Measurements from ENCODE around the gene ERBB3.

ERBB3 gene

DNA sequence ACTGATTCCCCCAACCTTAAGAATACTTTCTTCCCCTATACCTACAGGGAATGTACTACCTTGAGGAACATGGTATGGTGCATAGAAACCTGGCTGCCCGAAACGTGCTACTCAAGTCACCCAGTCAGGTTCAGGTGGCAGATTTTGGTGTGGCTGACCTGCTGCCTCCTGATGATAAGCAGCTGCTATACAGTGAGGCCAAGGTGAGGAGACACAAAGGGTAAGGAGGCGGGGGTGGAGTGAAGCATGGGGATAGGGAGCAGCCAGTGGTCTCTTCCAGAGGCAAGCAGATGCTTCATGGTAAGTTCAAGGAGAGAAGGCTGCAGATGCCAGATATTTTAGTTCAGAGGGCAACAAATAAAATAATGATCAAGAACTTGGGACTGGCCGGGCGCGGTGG lies 17.8 kb downstream of the ERBB3 start:
- H3K4me1 Mint-ChIP-seq = no peaks in the 10 kb centered on the region
- H3K4me3 Mint-ChIP-seq = no peak overlapping the region
- ATAC-seq = no peak
- no peaks in the 10 kb centered on the region for H3K36me3 Mint-ChIP-seq
- no peaks in the 10 kb centered on the region for H3K9me3 Mint-ChIP-seq
- H3K27me3 Mint-ChIP-seq = peaks cover 21% of the 10 kb centered on the region
- H3K27ac Mint-ChIP-seq = no peak overlapping the region

DNA sequence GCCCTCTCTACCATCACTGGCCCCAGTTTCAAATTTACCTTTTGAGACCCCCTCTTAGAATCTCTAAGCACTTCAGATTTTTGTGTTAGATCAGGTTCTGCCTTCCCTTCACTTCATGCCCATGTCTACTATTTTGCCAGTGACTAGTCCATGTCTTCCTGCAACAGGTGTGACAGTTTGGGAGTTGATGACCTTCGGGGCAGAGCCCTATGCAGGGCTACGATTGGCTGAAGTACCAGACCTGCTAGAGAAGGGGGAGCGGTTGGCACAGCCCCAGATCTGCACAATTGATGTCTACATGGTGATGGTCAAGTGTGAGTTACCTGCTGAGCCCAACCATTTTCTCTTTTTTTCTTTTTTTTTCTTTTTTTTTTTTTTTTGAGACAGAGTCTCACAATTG lies 18.6 kb downstream of the ERBB3 start:
- Mint-ChIP-seq H3K9me3 (no peaks in the 10 kb centered on the region), H3K4me1 (peaks cover under 1% of the 10 kb centered on the region), H3K36me3 (no peaks in the 10 kb centered on the region), H3K27me3 (peaks cover 12% of the 10 kb centered on the region), H3K4me3 (no peak overlapping the region), H3K27ac (no peak overlapping the region)
- ATAC-seq = no peak

DNA sequence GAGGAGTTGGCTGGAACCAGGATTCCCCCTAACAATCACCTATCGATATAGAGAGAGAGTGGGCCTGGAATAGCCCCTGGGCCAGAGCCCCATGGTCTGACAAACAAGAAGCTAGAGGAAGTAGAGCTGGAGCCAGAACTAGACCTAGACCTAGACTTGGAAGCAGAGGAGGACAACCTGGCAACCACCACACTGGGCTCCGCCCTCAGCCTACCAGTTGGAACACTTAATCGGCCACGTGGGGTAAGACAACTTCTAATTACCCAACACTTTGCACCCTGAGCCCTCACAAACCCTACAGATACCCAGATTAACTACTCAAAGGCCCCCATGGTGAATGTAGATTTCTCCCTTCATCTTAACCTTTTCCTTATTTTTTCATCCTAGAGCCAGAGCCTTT lies 19.8 kb downstream of the ERBB3 start:
- Mint-ChIP-seq H3K27ac (no peak overlapping the region), H3K36me3 (no peaks in the 10 kb centered on the region), H3K4me3 (no peak overlapping the region), H3K9me3 (no peaks in the 10 kb centered on the region), H3K27me3 (peaks cover under 1% of the 10 kb centered on the region), H3K4me1 (peaks cover 10% of the 10 kb centered on the region)
- ATAC-seq = no peak

DNA sequence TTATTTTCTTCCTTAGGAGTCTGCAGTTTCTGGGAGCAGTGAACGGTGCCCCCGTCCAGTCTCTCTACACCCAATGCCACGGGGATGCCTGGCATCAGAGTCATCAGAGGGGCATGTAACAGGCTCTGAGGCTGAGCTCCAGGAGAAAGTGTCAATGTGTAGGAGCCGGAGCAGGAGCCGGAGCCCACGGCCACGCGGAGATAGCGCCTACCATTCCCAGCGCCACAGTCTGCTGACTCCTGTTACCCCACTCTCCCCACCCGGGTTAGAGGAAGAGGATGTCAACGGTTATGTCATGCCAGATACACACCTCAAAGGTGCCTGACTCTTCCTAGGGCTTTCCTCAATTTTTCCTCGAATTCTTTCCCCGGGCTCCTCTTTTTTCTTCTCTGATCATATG lies 21.1 kb downstream of the ERBB3 start:
- Mint-ChIP-seq H3K27me3 (no peaks in the 10 kb centered on the region), H3K27ac (no peak overlapping the region), H3K36me3 (peaks cover 5% of the 10 kb centered on the region), H3K4me1 (peaks cover 20% of the 10 kb centered on the region), H3K4me3 (no peak overlapping the region), H3K9me3 (no peaks in the 10 kb centered on the region)
- ATAC-seq = no peak

DNA sequence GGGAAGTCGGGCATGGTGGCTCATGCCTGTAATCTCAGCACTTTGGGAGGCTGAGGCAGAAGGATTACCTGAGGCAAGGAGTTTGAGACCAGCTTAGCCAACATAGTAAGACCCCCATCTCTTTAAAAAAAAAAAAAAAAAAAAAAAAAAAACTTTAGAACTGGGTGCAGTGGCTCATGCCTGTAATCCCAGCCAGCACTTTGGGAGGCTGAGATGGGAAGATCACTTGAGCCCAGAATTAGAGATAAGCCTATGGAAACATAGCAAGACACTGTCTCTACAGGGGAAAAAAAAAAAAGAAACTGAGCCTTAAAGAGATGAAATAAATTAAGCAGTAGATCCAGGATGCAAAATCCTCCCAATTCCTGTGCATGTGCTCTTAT lies 22.7 kb downstream of the ERBB3 start:
- no peak for ATAC-seq
- Mint-ChIP-seq H3K4me3 (no peak overlapping the region), H3K27me3 (no peaks in the 10 kb centered on the region), H3K4me1 (peaks cover 31% of the 10 kb centered on the region), H3K9me3 (no peaks in the 10 kb centered on the region), H3K36me3 (peaks cover 17% of the 10 kb centered on the region), H3K27ac (no peak overlapping the region)

DNA sequence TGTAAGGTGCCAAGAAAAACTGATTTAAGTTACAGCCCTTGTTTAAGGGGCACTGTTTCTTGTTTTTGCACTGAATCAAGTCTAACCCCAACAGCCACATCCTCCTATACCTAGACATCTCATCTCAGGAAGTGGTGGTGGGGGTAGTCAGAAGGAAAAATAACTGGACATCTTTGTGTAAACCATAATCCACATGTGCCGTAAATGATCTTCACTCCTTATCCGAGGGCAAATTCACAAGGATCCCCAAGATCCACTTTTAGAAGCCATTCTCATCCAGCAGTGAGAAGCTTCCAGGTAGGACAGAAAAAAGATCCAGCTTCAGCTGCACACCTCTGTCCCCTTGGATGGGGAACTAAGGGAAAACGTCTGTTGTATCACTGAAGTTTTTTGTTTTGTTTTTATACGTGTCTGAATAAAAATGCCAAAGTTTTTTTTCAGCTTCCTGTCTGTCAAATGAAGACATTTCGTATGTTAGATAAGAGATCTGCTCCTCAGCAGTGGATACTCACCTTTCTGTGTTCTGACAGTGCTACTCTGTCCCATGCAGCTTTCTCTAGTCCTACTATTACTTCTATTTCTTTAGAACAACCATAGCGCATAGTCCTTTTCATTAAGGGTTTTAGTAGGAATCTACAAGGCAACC lies 23.2 kb downstream of the ERBB3 start:
- peaks cover 31% of the 10 kb centered on the region for H3K4me1 Mint-ChIP-seq
- H3K9me3 Mint-ChIP-seq = no peaks in the 10 kb centered on the region
- no peaks in the 10 kb centered on the region for H3K27me3 Mint-ChIP-seq
- peaks cover 17% of the 10 kb centered on the region for H3K36me3 Mint-ChIP-seq
- H3K27ac Mint-ChIP-seq = peak overlapping the region; percentile 94
- H3K4me3 Mint-ChIP-seq = peak overlapping the region; percentile 98
- no peak for ATAC-seq

DNA sequence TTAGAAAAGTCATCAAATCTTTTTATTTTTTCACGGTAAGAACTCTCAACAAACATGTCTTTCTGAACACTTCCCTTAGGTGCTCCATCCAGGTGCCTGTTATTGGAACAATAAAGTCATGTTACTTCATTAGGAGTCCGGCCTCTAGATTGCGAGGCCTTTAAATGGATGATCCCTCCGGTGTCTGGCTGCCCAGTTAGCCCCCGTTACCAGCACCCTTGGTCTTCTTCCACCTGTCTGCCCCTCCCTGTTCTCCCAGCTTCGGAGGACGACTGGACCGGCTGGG lies 23.8 kb downstream of the ERBB3 start:
- Mint-ChIP-seq H3K4me3 (peak overlapping the region; percentile 98), H3K36me3 (peaks cover 17% of the 10 kb centered on the region), H3K27ac (peak overlapping the region; percentile 94), H3K9me3 (no peaks in the 10 kb centered on the region), H3K27me3 (no peaks in the 10 kb centered on the region), H3K4me1 (peaks cover 31% of the 10 kb centered on the region)
- no peak for ATAC-seq

DNA sequence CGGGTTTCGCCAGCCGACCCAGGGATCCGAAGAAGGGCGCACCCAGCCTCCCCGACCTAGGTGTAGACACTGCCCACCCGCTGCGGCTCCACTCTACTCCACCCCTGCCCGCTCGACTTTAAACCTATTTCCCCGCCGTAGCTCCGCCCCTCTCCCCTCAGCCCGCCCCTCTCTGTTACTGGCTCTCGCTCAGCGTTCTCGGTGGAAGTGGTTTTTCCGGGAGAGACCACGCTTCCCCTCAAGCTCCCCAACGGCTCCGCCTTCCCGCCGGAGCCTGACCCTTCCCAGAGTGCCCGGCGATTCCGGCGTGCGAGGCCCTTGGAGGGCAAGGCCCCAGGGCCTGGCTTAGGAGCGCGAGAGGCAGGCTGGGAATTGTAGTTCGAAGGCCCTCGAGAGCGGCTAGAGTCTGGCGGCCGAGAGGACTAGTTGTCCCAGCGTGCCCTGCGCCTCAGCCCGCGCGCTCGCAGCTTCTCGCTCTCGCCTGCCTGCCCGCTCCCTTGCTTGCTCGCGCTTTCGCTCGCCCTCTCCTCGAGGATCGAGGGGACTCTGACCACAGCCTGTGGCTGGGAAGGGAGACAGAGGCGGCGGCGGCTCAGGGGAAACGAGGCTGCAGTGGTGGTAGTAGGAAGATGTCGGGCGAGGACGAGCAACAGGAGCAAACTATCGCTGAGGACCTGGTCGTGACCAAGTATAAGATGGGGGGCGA lies 24.3 kb downstream of the ERBB3 start, which contains the start of gene PA2G4:
PA2G4 (plus strand) TSS at position 451 of the 706 bp plus-strand sequence; CDS start at position 630, 179 bp downstream.
- Mint-ChIP-seq H3K36me3 (peaks cover 17% of the 10 kb centered on the region), H3K9me3 (no peaks in the 10 kb centered on the region), H3K4me1 (peaks cover 31% of the 10 kb centered on the region), H3K27me3 (no peaks in the 10 kb centered on the region), H3K4me3 (peak within 1 kb of the TSS; percentile 98), H3K27ac (peak within 1 kb of the TSS; percentile 94)
- ATAC-seq = peak; percentile 99

DNA sequence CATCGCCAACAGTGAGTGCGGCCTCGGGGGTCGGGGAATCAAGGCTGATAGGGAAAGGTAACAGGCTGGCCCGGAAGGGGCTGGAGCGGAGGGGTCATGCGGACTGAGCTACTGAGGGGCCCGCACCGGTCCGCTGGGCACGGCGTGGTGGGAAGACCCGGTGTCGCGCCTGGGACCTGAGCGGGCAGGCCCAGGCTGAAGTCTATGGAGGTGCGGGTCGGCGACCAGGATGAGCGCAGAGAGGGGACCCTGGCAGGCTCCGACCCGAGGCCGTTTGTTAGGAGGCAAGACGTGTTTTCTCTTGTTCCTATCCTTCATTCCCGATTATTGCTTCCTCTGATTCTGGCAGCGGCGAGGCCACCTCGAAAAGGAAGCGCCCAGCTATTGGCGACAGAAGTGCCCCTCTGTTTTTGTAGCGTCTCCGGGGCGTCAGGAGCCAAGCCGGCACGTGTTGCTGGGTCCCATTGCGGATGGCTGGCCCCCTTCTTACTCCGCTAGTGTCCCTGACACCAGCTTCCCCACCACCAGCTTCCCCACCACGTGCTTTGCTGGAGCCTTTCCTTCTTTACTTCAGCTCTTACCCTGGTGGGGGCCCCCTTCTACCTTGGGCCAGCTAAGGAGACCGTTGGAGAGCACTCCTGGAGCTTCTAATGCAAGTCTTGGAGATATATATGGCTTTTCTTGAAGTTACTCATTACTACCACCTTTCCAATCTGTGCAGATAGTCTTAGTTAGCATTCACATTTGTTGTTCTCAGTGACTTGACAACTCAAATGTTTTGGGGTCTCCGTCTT lies 25.0 kb downstream of the ERBB3 start:
- peaks cover 31% of the 10 kb centered on the region for H3K4me1 Mint-ChIP-seq
- H3K27me3 Mint-ChIP-seq = no peaks in the 10 kb centered on the region
- no peaks in the 10 kb centered on the region for H3K9me3 Mint-ChIP-seq
- ATAC-seq = peak; percentile 32
- peak overlapping the region; percentile 94 for H3K27ac Mint-ChIP-seq
- H3K36me3 Mint-ChIP-seq = peaks cover 20% of the 10 kb centered on the region
- H3K4me3 Mint-ChIP-seq = peak overlapping the region; percentile 98

DNA sequence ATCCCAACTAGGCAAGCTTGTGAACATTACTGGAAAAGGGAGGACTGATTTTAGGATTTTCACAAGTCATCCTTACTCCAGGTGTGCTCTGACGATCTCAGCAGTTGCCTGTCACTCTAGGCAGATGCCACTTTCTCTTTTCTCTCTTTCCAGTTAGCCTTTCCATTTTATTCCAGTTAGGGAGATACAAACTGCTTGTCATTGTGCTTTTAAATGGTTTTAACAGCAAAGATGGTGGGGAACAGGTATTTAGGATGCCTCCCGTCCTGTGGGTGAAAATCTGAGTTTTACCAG lies 25.6 kb downstream of the ERBB3 start:
- Mint-ChIP-seq H3K27me3 (no peaks in the 10 kb centered on the region), H3K9me3 (no peaks in the 10 kb centered on the region), H3K27ac (peak overlapping the region; percentile 94), H3K4me1 (peaks cover 31% of the 10 kb centered on the region), H3K4me3 (peak overlapping the region; percentile 98), H3K36me3 (peaks cover 26% of the 10 kb centered on the region)
- ATAC-seq = no peak

DNA sequence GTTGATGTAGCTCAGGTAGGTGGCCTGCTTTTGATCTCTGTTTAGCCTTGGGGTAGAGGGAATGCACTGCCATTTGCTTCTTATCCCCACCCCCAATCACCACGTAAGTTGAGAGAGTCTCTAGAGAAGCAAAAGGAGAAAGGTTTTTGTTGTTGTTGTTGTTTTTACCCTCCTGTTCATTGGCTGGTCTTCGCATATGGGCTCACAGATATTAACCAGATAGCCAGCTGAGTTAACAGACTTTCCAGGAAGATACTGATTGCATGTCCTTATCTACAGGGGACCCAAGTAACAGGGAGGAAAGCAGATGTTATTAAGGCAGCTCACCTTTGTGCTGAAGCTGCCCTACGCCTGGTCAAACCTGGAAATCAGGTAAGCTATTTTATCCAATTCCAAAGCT lies 27.3 kb downstream of the ERBB3 start:
- ATAC-seq = no peak
- Mint-ChIP-seq H3K4me3 (no peak overlapping the region), H3K27me3 (no peaks in the 10 kb centered on the region), H3K9me3 (no peaks in the 10 kb centered on the region), H3K4me1 (peaks cover 31% of the 10 kb centered on the region), H3K36me3 (peaks cover 42% of the 10 kb centered on the region), H3K27ac (no peak overlapping the region)

DNA sequence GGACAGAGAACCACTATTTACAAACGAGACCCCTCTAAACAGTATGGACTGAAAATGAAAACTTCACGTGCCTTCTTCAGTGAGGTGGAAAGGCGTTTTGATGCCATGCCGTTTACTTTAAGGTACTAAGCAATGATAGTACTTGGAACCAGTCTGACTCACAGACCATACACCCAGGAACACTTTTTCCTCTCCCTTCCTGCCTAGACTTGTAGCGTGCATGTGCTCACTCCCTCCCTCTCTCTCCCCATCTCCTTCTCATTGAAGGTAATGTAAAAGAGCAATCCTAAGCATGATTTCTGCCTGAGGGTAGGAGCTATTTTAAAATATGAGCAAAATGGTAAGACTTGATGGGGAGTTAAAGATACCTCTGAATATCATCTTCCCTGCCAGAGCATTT lies 30.6 kb downstream of the ERBB3 start:
- H3K4me1 Mint-ChIP-seq = peaks cover 14% of the 10 kb centered on the region
- peaks cover 57% of the 10 kb centered on the region for H3K36me3 Mint-ChIP-seq
- H3K9me3 Mint-ChIP-seq = no peaks in the 10 kb centered on the region
- H3K27me3 Mint-ChIP-seq = no peaks in the 10 kb centered on the region
- no peak for ATAC-seq
- H3K27ac Mint-ChIP-seq = no peak overlapping the region
- H3K4me3 Mint-ChIP-seq = no peak overlapping the region

DNA sequence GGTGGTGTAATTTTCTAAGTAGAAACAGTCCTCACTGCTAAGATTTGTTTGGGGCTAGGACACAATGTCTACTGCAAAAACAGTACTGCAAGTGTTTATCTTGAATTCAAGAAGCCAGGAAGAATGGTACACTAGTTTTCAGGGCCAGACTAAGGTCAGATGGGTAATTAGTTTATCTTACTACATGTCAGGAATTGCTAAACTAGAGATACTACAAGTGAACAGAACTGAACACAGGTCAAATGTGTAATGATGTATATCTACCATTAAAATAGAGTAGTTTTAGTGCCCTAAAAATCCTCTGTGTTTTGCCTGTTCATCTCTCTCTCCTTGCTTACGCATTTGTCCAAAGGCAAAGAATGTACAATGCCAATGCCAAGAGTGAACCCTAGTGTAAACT lies 34.1 kb downstream of the ERBB3 start:
- peaks cover 59% of the 10 kb centered on the region for H3K36me3 Mint-ChIP-seq
- no peak for ATAC-seq
- no peak overlapping the region for H3K4me3 Mint-ChIP-seq
- H3K27me3 Mint-ChIP-seq = no peaks in the 10 kb centered on the region
- H3K9me3 Mint-ChIP-seq = no peaks in the 10 kb centered on the region
- peak overlapping the region; percentile 59 for H3K27ac Mint-ChIP-seq
- peaks cover 13% of the 10 kb centered on the region for H3K4me1 Mint-ChIP-seq

DNA sequence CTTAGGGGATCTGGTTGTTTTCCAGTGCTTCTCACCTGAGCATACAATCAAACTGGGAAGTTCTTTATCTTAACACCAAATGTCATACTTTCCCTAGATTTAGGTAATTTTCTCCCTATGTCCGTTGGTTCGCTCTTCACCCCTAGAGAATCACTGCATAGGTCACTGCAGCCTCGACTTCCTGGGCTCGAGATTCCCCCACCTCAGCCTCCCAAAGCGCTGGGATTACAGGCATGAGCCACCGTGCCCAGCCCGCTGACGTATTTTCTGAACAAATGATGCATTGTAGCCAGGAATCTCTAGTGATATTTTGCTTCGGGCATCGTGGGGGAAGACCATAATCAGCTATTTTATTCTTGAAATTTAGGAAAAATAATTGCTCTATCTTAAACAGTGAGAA lies 35.4 kb downstream of the ERBB3 start:
- Mint-ChIP-seq H3K27ac (peak overlapping the region; percentile 91), H3K4me3 (peak overlapping the region; percentile 100), H3K36me3 (peaks cover 53% of the 10 kb centered on the region), H3K9me3 (no peaks in the 10 kb centered on the region), H3K27me3 (no peaks in the 10 kb centered on the region), H3K4me1 (peaks cover 23% of the 10 kb centered on the region)
- no peak for ATAC-seq

DNA sequence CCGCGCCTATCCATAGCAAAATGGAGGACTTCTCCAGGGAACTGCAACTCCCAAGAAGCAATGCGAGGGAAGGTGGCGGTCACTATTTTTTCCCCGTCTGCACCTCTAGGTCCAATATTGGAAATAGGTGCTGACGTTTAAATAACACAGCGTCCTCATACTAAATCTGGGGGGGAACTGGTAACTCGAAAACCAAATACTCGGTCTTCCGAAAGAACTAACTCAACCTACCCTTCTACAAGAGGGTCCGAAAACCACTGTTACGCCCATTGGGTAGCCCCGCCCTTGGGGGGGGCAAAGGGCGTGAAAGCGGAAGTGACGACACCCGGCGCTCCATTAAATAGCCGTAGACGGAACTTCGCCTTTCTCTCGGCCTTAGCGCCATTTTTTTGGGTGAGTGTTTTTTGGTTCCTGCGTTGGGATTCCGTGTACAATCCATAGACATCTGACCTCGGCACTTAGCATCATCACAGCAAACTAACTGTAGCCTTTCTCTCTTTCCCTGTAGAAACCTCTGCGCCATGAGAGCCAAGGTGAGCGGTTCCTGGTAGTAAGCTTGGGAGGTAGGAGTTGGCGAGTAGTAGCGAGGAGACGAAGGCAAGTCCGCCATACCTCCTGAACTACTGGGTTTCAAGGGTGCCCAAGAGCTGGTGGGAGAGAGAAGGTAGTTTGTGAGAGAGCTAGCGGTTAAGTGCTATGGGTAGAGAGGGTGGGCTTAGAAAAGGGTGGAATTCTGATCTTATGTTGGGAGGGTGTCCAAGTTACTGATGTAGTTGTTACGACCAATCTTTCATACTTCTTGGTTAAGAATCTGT lies 36.5 kb downstream of the ERBB3 start, which contains the start of gene RPL41:
RPL41 (plus strand) TSS at position 367 of the 815 bp plus-strand sequence.
- ATAC-seq = peak; percentile 76
- Mint-ChIP-seq H3K27ac (peak within 1 kb of the TSS; percentile 91), H3K27me3 (no peaks in the 10 kb centered on the region), H3K9me3 (no peaks in the 10 kb centered on the region), H3K36me3 (peaks cover 51% of the 10 kb centered on the region), H3K4me1 (peaks cover 30% of the 10 kb centered on the region), H3K4me3 (peak within 1 kb of the TSS; percentile 100)

Measured in stimulated activated memory B cell treated with anti-CD40 and anti-IgM and Interleukin-4, amounts not matched to agents 10 μg/mL and 1 μg/mL and 100 μg/mL, for 72 hours (primary cell).